Smooth muscle cell of the brain vasculature (primary cell): ENCODE data around the gene SEMA3D.

Source experiments
- DNase-seq: peaks from one replicate; pipeline ENCODE4 v3.0.0-alpha.2; 2012; ENCODE audit warnings: low read depth, low spot score

SEMA3D gene

DNA sequence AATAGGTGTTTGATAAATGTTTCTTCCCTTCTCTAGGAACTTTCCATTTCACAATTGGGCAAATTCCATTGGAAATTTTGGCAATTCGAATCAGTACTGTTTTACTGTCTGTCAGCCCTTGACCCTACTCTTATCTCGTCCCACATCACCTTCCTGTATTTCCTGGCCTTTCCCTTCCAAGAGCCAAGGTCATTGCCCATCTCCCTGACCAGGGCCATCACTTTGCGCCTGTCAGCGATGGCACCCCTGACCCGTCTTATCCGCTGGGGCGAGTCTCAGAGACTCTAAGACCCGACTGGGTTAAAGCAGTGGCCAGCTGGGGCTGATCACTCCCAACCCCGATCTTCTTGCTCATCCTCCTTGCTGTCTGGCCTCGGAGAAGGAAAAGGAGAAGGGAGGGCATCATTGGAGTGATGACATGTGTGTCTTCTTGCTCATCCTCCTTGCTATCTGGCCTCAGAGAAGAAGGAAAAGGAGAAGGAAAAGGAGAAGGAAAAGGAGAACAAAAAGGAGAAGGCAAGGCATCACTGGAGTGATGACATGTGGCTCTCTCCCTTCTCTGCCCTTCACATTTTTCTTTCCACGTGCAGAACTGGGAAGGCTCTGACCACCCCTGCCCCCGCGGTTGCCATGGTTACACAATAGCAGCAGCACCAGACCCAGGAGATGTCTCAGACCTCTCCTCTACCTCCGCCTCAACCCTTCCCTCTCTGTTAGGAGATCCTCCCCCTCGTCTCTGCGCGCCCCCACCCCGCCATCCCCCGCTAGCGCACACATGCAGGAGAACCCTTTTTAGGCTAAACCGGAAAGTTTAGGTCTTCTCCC, 2.0 kb downstream of the SEMA3D start:
- DNase-seq, result no peak

DNA sequence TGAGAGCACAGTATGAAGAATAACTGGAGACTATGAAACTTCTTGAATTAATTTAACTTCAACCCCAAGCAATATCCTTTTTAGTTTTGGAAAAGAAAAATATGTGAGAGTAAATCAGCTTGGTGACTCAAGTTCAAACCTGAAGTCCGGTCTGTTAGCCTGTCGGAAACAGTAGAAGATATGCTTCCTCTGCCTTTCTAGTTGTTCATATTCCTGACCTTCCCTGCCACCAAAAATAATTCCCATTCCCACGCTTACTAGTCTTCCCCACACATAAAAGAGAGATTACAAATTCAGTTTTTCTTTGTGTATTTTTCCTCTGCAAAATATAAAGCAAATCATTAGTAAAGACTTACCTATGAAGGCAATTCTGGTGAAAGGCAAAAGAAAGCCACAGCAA, 3.6 kb downstream of the SEMA3D start:
- no peak for DNase-seq

DNA sequence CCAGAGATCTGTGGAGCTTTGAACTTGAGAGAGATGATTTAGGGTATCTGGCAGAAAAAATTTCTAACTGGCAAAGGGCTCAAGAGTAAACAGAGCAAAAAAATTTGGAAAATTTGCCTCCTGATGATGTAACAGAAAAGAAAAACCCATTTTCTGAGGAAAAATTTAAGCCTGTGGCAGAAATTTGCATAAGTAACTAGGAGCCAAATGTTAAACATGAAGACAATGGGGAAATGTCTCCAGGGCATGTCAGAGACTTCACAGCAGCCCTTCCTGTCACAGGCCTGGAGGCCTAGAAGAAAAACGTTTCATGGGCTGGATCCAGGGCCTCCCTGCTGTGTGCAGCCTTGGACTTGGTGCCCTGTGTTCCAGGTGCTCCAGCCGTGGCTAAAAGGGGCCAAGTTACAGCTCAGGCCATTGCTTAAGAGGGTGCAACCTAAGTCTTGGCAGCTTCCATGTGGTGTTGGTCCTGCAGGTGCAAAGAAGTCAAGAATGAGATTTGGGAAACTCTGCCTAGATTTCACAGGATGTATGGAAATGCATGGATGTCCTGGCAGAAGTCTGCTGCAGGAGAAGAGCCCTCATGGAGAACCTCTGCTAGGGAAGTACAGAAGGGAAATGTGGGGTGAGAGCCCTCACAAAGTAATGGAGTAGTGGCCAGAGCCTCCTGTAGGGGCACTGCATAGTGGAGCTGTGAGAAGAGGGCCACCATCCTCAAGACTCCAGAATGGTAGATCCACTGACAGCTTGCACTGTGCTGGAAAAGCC, 8.1 kb downstream of the SEMA3D start:
- DNase-seq, result no peak

DNA sequence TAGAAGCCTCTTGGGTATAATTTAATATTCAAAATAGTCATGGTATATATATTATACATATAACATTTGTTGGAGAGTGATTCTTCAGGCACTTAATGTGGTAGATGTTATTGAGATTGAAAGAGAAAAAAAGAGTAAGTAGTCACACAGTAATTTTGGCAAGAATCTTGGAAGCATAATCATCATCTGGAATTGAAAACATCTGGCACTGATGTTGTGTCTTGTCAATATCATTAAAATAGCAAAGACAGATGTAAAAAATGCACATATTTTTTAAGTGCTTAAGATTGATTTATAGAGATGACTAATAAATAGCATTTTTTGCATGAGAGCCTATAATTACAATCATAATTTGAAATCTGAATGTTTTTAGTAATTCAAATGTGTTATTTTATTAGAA, 9.5 kb downstream of the SEMA3D start:
- DNase-seq, result no peak

DNA sequence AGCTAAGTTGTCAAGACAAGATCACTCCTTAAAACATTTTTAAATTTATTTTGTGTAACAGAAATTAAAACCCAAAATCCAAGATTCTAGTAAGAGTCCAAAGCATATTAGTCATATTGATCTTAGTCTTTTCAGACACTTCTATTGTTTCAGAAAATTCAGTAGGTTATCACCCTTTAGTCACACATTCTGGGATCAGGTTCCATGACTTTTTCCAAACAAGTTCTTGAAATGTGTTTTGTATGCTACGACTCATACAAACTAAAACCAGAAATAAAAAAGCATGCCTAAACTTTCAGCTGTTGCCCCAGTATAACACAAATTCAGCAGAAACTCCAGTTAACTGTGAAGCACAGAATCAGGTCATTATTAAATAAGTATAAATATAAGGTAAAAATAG, 10.7 kb downstream of the SEMA3D start:
- no peak for DNase-seq

DNA sequence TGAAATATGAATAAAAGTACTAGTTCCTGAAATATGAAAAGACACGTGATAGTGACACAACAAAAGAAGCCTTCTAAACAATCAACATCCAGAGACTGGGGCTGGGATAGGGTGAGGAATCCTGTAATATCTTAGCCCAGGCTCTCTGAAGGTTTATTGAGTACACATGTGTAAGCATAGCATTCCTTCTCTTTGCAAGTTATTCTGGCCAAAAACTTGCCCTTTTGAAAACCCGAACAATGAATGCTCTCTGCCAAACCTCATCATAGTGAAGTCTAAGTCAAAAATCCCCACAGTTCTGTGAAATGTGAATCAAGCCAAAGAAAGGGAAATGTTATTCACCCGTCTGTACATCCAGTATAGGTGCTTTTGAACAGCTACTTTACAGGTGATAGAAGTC, 11.6 kb downstream of the SEMA3D start:
- no peak for DNase-seq

DNA sequence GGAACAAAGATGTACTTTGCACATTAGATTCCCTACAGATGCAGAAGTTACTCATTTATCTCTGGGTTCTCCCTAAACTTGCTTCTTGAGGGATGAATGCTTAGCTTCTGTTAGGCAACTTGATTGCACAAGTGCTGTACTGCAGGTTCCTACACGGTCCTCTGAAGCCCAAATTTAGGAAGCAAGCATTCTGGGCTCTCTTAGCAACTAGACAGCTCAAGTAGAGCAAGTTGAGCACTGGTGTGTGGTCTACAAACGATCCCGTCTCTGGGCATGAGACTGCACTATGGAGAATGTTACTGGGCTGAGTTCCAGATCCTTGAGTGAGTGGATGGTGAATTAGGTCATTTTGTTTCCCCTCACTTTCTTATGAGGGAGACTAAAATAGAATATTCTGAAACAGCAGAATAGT, 14.3 kb downstream of the SEMA3D start:
- no peak for DNase-seq

DNA sequence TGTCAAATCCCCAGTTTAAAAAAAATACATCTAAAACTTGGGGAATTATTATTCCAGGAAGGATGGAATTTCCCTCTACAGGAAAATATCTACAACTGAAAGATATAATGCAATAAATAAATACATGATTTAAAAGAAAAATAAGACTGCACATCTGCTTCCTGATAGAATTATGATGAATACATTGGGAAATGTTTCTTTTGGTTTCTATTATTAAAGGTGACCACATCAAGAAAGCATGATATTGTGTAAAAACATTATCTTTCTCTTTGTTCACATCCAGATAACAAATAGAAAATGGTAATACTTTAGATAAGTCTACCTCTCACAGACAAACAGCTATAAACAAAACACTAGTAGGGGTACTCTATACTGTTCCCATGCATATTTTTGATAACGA, 19.2 kb downstream of the SEMA3D start:
- DNase-seq, result no peak

DNA sequence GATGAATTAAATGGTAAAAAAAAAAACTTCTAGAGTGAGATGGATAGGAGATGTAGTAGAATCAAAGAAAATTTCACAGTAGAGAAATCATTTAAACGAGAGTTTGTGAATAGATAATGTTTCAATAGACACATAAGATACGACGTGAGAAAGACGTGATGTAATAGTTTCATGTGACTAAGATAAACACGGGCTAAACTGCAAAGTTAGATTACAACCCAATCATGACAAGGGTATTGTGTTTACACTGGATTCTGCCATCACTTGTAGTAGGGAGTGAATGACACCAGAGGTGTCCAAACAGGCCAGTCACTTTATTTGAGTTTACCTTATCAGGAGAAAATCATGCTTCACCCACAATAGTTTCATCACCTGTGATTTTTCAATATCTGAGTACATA, 21.6 kb downstream of the SEMA3D start:
- no peak for DNase-seq

DNA sequence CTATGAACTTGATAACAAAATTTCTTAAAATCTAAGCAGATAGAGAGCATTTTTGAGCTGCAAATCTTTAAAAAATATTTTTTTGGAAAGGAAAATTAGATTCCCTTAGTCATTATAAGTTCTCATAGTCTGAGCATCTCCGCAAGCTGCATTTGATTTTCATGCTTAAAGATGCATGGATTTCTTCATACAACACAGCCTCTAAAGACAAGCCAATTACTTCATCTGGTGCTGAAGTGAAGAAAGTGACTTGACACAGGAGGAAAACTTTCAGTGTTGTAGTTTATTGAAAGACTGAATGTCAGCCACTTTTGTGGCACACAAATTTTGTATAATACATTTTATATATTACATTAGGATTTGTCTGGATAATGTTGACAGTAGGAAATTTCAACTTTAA, 22.5 kb downstream of the SEMA3D start:
- no peak for DNase-seq

DNA sequence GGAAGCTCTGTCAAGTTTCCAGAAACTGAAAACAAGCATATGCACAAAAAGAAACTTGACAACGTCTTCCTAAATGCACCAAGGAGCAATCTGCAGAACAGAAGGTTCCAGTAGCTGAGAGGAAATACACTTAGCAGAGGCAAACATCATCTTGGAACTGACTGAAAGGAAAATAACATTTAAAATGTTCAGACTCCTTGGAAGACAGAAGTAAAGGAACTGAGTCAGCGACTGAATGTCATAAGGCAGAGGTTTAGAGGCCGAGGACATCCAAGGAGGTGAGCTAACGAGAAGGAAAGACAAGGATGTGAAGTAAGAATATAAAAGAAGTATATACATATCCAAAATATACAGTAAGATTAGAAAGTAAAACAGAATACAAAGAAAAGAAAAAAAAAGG, 24.1 kb downstream of the SEMA3D start:
- DNase-seq, result no peak

DNA sequence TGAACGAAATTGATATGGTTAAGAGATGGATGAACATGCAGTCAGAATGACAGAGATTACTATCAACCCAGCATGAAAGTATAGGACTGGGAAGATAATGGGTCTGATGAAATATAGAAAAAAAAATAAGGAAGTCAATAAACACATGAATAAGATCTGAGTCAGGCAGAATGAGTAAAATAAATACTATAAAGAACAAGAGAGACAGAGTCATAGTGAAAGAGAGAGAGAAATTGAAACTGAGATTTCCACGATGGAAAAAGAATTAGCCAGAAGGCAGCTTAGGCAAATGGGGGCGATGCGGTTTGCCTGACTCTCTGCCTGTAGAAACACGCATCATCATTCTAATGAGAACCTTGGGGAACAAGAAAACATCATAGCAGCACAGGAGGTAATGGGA, 26.6 kb downstream of the SEMA3D start:
- DNase-seq, result no peak

DNA sequence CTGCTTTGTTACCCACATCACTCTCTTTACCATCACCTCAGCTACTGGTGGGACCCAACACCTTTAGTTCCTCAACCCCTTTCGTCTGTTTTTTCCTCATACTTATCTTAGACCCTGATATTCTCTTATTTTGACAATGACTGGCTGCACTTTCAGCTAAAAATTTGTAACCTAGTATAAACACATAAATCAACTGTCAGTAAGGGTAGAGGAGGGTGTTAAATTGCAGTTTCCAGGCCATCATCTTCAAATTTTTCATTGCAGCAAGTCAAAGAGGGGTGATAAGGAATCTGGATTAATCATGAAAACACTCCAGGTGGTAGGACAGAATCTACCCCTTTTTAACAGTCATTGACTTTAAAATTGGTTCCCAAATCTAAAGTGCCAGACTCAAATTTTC, 27.9 kb downstream of the SEMA3D start:
- DNase-seq, result no peak

DNA sequence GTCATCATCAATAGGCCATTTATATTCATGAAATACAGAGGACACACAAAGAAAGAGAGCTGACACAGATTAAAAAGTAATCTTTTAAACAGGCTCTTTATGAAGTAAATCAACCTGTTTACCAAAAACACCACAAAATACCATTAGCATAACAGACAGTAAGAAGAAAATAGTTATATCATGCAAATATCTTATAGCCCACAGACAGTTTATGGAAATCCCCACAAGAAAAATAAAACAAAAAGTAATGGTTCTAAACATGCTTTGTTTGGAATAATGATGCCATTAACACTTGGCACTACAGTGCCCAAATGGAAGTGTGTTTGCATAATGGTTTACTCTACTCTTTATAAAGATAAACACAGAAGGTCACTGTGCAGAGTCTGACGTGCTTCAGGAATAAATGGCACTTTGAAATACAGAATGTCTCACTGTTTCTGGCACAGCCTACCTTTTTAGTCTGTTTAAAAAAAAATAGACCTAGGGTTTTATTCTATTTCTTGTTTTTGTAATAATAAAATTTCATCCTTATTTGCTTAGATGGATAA, 30.1 kb downstream of the SEMA3D start:
- no peak for DNase-seq

DNA sequence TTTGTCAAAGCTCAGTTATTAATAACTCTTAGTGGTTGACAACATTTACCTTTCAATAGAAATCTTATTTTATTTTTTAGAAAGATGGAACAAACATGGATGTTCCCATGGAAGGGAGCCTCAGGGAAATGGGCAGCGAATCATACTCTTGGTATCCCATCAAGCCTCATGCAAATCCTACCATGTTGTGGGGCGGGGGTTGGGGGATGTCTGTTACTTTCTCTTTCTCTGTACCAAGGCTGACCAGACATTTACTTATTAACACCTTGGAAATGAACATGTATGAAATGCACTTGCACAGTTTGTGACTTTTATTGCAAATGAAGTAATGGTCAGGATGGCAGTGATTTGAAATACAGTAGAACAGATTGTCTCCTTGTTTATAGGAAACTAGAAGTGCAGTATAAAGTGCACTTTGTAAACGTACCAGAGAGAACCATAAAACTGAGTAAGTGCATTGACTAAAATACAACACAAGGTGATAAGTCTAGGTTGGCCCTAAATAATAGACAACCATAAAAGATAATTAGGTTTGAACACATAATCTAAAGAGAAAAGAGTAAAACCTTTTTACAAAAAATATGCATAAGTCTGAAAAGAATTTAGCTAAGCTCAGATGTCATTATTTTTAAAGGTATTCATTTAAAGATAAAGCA, 32.4 kb downstream of the SEMA3D start:
- no peak for DNase-seq

DNA sequence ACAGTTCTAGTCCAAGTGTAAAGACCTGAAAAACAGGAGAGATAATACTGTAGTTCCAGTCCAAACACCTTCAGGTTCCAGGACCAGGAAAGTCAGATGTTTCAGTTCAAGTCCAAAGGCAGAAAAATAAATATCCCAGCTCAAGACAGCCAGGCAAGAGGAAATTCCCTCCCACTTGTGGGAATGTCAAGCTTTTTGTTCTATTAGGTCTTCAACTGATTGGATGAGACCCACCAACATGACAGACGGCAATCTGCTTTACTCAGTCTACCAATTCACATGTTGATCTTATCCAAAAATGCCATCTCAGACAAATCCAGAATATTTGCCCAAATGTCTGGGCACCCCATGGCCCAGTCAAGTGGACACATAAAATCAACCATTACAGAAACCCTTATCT, 33.1 kb downstream of the SEMA3D start:
- no peak for DNase-seq

DNA sequence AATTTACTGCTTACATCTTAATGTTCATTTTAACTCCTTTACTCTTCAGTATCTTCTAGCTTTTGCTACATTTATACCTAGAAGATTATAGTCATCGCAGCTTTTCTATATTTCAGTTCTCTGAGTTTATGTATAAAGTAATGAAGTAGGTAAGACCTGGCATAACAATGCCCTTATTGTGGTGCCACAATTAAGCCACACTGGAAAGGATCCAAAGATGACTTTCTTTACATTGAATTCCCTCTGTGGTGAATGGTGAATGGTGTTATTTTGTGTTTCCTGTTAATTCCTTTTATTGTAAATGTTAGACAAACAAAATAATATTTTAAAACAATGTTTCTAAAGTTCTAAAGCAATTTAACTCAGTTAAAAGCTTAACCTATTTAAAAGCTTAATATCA, 36.2 kb downstream of the SEMA3D start:
- DNase-seq, result no peak

DNA sequence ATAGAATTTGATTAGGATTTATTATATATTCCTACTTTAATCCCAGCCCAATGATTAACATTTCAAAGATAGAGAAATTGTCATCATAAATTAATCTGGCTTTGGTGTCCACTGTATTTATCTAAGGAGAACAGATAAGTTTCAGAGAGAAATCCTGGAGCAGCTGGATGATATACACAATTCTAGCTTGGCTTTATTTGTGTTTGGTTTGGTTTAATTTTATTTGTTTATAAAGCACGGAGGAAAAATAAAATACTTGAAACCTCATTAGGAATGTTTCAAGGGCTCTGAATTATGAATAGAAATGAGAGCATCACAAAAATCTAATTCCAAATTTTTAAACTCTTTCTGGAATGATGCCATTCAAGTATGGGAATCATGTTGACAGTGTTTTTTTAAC, 42.1 kb downstream of the SEMA3D start:
- no peak for DNase-seq

DNA sequence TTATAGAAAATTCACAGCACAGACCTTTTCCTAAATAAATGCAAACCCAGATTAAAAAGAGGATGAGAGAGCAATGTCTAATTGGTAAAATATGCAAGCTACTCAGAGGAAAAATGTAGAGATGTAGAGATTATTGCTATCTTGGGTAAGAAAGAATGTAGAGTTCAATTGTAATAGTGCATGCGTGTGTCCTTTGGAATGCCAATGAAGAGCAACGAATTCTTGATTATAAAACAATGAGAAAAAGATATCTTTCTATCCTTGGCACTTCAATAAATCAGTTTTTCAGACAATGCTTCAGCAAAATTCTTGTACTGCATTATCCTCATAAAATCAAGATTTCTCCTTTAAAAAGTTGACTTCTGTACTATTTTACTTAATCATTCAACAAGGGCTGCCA, 50.9 kb downstream of the SEMA3D start:
- no peak for DNase-seq

DNA sequence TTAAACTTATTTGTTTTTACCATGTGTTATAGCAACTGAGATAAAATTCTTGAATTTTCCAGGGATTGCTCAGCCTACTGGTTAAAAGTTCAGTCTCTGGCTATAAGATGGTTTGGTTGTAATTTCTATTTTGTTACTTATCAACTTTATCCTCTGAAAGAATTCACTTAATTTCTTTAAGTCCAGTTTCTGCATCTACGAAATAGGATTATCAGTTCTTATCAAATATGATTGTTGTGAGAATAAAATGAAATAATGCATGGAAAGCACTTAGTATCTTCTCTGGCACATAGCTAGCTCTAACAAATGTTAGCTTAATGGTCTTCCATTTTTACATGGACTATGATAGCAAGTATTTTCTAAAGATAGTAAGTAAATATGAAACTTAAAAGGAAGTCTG, 53.3 kb downstream of the SEMA3D start:
- no peak for DNase-seq

DNA sequence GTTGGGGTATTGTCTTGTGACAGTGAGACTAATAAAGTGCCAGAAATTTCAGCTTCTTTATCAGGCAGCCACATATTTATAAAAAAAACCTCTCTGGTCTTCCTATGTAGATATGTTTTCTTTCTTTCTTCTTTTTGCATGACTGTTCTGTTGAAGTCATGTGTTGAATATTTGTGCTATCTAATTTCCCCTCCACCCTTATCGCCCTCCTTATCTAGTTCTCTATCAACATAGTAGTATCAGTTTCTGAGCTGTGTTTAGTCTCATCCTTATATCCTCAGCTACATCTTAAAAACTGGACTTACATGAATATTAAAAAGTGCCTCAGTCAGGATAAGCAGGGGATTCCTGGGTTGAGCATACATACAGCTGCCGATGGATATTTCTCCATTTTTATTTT, 53.9 kb downstream of the SEMA3D start:
- DNase-seq, result no peak

DNA sequence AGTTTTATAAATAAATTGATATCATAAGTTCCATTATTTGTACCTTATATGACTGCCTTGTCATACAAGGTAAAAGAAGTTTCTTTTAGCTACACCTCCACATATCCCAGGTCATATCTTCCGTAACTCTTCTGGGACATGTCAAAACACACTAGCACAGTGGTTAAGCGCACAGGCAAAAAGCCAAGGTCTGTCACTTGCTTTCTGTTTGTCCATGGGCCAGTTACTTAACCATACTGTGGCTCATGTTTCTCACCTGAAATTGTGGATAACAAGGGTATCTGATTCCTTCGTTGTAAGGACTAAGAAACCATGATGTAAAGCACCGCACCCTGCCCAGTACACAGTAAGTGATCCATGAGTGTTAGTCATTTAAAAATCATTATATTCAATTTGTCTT, 56.2 kb downstream of the SEMA3D start:
- no peak for DNase-seq
